ENCODE data around the gene LZTS3. TPM values are rescaled to one million over a fixed set of nuclear protein-coding genes. Genes with fewer than 3 reads are reported as not detected.

Gene LZTS3
- total and polyA plus RNA-seq, 2 of the 13 experiments (the other 11 are each of a cell fraction or from before 2014, with no cell fraction given), result 10.1 to 31.3 TPM

DNA sequence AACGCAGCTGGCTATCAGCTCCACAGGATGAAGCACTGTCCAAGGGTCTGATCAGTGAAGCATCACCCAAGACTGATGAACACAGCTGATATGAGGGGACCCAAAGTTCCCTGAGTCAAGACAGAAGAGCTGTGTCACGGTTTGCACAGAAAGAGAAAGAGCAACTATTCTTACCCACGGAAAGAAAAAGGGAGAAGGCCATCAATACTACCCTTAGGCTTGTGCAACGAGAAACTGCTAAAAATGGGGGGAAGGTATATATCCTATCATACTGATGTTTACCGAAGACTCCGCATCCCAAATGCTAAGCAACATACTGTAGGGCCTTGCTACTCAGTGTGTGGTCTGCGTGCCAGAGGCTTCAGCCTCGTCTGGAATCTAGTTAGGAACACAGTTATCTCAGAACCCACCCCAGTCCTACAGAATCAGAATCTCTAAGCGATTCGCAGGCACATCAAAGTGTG is 14.3 kb downstream of the LZTS3 start (continued):
- TF ChIP-seq, protein P1, sequence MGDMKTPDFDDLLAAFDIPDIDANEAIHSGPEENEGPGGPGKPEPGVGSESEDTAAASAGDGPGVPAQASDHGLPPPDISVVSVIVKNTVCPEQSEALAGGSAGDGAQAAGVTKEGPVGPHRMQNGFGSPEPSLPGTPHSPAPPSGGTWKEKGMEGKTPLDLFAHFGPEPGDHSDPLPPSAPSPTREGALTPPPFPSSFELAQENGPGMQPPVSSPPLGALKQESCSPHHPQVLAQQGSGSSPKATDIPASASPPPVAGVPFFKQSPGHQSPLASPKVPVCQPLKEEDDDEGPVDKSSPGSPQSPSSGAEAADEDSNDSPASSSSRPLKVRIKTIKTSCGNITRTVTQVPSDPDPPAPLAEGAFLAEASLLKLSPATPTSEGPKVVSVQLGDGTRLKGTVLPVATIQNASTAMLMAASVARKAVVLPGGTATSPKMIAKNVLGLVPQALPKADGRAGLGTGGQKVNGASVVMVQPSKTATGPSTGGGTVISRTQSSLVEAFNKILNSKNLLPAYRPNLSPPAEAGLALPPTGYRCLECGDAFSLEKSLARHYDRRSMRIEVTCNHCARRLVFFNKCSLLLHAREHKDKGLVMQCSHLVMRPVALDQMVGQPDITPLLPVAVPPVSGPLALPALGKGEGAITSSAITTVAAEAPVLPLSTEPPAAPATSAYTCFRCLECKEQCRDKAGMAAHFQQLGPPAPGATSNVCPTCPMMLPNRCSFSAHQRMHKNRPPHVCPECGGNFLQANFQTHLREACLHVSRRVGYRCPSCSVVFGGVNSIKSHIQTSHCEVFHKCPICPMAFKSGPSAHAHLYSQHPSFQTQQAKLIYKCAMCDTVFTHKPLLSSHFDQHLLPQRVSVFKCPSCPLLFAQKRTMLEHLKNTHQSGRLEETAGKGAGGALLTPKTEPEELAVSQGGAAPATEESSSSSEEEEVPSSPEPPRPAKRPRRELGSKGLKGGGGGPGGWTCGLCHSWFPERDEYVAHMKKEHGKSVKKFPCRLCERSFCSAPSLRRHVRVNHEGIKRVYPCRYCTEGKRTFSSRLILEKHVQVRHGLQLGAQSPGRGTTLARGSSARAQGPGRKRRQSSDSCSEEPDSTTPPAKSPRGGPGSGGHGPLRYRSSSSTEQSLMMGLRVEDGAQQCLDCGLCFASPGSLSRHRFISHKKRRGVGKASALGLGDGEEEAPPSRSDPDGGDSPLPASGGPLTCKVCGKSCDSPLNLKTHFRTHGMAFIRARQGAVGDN (CRISPR knock-in tag; IDR thresholded peaks at IDR 0.05), result no peak
- TF ChIP-seq ZNF136 (CRISPR knock-in tag; IDR thresholded peaks at IDR 0.05; ENCODE audit: low read depth), result peak; percentile 10; the same call in 1 of the 2 replicates
- TF ChIP-seq, protein P2, sequence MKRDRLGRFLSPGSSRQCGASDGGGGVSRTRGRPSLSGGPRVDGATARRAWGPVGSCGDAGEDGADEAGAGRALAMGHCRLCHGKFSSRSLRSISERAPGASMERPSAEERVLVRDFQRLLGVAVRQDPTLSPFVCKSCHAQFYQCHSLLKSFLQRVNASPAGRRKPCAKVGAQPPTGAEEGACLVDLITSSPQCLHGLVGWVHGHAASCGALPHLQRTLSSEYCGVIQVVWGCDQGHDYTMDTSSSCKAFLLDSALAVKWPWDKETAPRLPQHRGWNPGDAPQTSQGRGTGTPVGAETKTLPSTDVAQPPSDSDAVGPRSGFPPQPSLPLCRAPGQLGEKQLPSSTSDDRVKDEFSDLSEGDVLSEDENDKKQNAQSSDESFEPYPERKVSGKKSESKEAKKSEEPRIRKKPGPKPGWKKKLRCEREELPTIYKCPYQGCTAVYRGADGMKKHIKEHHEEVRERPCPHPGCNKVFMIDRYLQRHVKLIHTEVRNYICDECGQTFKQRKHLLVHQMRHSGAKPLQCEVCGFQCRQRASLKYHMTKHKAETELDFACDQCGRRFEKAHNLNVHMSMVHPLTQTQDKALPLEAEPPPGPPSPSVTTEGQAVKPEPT (CRISPR knock-in tag; IDR thresholded peaks at IDR 0.05; ENCODE audit: low read depth), result no peak
- no peak for TF ChIP-seq ATF7-NPFF (CRISPR knock-in tag; IDR thresholded peaks at IDR 0.05; ENCODE audit: low read depth)
- TF ChIP-seq ZNF296 (CRISPR knock-in tag; conservative IDR thresholded peaks at IDR 0.05), result no peak
- TF ChIP-seq, protein P3, sequence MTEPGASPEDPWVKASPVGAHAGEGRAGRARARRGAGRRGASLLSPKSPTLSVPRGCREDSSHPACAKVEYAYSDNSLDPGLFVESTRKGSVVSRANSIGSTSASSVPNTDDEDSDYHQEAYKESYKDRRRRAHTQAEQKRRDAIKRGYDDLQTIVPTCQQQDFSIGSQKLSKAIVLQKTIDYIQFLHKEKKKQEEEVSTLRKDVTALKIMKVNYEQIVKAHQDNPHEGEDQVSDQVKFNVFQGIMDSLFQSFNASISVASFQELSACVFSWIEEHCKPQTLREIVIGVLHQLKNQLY (CRISPR knock-in tag; IDR thresholded peaks at IDR 0.05), result peak; percentile 34; the same call in 1 of the 2 replicates
- TF ChIP-seq, protein P4, sequence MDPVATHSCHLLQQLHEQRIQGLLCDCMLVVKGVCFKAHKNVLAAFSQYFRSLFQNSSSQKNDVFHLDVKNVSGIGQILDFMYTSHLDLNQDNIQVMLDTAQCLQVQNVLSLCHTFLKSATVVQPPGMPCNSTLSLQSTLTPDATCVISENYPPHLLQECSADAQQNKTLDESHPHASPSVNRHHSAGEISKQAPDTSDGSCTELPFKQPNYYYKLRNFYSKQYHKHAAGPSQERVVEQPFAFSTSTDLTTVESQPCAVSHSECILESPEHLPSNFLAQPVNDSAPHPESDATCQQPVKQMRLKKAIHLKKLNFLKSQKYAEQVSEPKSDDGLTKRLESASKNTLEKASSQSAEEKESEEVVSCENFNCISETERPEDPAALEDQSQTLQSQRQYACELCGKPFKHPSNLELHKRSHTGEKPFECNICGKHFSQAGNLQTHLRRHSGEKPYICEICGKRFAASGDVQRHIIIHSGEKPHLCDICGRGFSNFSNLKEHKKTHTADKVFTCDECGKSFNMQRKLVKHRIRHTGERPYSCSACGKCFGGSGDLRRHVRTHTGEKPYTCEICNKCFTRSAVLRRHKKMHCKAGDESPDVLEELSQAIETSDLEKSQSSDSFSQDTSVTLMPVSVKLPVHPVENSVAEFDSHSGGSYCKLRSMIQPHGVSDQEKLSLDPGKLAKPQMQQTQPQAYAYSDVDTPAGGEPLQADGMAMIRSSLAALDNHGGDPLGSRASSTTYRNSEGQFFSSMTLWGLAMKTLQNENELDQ (CRISPR knock-in tag; IDR thresholded peaks at IDR 0.05; ENCODE audit: borderline replicate concordance), result 0 out of 2 replicates have a peak, but pooled peaks have one; percentile 8
- TF ChIP-seq, protein P5, sequence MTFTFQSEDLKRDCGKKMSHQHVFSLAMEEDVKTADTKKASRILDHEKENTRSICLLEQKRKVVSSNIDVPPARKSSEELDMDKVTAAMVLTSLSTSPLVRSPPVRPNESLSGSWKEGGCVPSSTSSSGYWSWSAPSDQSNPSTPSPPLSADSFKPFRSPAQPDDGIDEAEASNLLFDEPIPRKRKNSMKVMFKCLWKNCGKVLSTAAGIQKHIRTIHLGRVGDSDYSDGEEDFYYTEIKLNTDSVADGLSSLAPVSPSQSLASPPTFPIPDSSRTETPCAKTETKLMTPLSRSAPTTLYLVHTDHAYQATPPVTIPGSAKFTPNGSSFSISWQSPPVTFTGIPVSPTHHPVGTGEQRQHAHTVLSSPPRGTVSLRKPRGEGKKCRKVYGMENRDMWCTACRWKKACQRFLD (CRISPR knock-in tag; IDR thresholded peaks at IDR 0.05; ENCODE audit: borderline replicate concordance), result no peak
- TF ChIP-seq, protein P6, sequence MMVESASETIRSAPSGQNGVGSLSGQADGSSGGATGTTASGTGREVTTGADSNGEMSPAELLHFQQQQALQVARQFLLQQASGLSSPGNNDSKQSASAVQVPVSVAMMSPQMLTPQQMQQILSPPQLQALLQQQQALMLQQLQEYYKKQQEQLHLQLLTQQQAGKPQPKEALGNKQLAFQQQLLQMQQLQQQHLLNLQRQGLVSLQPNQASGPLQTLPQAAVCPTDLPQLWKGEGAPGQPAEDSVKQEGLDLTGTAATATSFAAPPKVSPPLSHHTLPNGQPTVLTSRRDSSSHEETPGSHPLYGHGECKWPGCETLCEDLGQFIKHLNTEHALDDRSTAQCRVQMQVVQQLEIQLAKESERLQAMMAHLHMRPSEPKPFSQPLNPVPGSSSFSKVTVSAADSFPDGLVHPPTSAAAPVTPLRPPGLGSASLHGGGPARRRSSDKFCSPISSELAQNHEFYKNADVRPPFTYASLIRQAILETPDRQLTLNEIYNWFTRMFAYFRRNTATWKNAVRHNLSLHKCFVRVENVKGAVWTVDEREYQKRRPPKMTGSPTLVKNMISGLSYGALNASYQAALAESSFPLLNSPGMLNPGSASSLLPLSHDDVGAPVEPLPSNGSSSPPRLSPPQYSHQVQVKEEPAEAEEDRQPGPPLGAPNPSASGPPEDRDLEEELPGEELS (CRISPR knock-in tag; IDR thresholded peaks at IDR 0.05), result no peak
- TF ChIP-seq, protein P7, sequence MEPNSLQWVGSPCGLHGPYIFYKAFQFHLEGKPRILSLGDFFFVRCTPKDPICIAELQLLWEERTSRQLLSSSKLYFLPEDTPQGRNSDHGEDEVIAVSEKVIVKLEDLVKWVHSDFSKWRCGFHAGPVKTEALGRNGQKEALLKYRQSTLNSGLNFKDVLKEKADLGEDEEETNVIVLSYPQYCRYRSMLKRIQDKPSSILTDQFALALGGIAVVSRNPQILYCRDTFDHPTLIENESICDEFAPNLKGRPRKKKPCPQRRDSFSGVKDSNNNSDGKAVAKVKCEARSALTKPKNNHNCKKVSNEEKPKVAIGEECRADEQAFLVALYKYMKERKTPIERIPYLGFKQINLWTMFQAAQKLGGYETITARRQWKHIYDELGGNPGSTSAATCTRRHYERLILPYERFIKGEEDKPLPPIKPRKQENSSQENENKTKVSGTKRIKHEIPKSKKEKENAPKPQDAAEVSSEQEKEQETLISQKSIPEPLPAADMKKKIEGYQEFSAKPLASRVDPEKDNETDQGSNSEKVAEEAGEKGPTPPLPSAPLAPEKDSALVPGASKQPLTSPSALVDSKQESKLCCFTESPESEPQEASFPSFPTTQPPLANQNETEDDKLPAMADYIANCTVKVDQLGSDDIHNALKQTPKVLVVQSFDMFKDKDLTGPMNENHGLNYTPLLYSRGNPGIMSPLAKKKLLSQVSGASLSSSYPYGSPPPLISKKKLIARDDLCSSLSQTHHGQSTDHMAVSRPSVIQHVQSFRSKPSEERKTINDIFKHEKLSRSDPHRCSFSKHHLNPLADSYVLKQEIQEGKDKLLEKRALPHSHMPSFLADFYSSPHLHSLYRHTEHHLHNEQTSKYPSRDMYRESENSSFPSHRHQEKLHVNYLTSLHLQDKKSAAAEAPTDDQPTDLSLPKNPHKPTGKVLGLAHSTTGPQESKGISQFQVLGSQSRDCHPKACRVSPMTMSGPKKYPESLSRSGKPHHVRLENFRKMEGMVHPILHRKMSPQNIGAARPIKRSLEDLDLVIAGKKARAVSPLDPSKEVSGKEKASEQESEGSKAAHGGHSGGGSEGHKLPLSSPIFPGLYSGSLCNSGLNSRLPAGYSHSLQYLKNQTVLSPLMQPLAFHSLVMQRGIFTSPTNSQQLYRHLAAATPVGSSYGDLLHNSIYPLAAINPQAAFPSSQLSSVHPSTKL (CRISPR knock-in tag; IDR thresholded peaks at IDR 0.05), result no peak
